ENCODE data around the gene MYL3.

MYL3 gene

DNA sequence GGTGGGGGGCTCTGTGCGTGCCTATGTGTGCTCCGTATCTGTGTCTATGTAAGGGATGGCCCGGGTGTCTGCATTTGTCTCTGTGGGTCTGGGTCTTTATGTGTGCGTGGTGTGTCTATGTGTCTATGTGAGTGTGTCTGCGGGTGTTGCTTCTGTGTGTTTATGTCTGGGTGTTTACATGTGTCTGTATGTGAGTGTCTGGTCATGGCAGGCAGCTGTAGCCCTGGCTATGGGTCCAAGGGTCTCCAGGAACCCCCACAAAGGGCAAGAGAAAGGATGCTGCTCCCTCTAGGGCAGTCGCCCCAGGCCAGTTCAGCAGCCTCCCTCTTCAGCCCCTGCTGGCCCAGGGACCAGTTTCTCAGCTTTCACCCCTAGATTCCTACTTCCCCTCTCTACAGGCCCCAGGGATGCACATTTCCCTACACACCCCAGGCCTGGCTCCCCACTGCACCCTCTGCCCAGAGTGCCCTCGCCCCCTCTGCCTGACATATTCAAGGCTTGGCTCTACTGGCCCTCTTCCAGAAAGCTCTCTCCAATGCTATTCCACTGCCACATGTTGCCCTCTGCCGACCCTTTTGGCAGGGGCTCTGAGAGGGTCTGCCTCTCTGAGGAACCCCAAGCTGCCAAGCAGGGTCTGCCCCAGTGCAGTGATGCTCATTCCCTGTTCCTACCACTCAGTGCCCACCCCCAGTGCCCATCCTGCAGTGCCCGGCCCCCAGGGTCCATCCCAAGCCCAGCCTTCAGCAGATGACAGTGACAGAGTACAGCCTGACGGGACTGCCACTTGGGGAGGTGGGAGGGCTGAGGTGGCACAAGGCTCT lies 1.0 kb upstream of the MYL3 start:
- Histone ChIP-seq H3K27ac (ENCODE audit: low read depth, low read length, severe bottlenecking) (no peak overlapping the region), H3K36me3 (ENCODE audit: control insufficient read depth, insufficient read depth, low read length) (no peaks in the 10 kb centered on the region), H3K4me1 (ENCODE audit: control insufficient read depth, insufficient read depth, low read length, poor library complexity, severe bottlenecking) (peaks cover 24% of the 10 kb centered on the region), H3K4me3 (ENCODE audit: extremely low read depth, insufficient read depth, low read length, poor library complexity, severe bottlenecking) (no peak overlapping the region), H3K9me3 (ENCODE audit: control insufficient read depth, low read length) (no peaks in the 10 kb centered on the region)
- 76 to 81% methylated on average over 6 to 7 of the region's 10 CpGs for WGBS, 2 experiments (ENCODE audit: insufficient coverage in 2 of 2)

DNA sequence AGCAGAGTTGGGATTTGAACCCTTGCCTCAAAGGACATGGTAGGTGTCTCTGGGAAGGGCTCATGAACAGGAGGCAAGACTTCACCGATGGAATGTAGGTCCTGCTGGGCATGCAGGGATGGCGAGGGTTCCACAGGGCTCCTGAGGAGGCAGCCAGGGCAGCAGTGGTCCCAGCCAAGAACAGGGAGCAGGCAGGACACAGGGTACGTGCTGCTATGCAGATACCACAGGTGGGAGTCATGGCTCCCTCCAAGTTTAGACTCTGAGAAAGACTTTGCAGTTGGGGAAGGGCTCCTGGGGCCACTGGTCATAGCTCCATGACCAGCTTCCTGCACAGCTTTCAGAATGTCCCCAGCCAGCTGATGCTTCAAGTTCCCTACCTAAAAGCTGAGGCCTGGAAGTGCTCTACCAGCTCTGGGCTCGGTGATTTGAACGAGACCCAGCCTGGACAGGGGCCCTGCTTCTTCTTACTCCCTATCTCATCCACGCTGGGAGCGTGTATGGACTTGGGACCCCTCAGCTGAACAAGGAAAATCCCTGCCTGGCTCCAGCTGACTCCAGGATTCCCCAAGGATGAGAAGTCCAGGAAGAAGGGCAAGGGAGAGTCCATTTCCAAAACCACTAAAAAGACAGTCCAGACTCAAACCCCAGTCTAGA lies 747 bp downstream of the MYL3 start:
- no peak overlapping the region for H3K27ac ChIP-seq (ENCODE audit: low read depth, low read length, severe bottlenecking)

DNA sequence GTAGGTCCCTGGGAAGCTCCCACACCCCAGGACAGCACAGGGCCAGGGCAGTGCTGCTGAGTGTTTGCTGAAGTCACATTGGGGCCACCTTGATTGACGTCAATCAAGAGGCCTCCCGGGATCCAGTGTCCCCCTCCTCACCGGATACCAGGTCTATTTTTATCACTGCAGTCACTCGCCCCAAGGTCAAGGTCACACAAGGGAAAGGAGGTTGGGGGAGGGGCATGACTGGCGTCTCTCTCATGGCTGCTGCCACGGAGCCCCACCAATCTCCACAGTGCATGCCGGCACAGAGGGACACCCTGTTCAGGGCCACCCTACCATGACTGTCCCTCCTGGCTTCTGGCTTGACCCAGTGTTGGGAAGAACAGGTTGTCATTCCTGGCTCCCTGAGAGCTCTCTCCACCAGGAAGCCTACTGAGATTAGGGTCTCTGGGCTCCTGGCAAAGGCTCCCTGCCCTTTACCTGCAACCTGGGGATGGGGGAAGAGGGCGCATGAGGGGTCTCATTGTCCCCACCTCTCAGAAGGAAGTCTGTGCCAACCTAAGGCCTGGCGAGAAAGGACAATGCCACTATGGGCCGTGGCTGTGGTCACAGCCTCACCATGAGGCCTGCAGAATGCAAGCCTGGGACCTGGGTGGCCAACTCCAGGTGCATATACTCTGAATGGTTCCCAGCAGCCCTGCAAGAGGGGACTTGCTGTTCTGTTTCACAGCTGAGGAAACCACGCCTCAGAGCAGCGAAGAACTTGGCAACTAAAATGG lies 1.5 kb downstream of the MYL3 start:
- Histone ChIP-seq H3K27ac (ENCODE audit: low read depth, low read length, severe bottlenecking) (no peak overlapping the region), H3K36me3 (ENCODE audit: control insufficient read depth, insufficient read depth, low read length) (no peaks in the 10 kb centered on the region), H3K4me1 (ENCODE audit: control insufficient read depth, insufficient read depth, low read length, poor library complexity, severe bottlenecking) (peaks cover 20% of the 10 kb centered on the region), H3K9me3 (ENCODE audit: control insufficient read depth, low read length) (no peaks in the 10 kb centered on the region), H3K4me3 (ENCODE audit: extremely low read depth, insufficient read depth, low read length, poor library complexity, severe bottlenecking) (no peak overlapping the region)
- 82 to 89% methylated on average over 9 of the region's 12 CpGs for WGBS, 2 experiments (ENCODE audit: insufficient coverage in 2 of 2)

More for the DNA sequence above, 747 bp downstream of the MYL3 start:
- 92 to 93% methylated on average over 6 to 7 of the region's 7 CpGs for WGBS, 2 experiments (ENCODE audit: insufficient coverage in 2 of 2)
- peaks cover 20% of the 10 kb centered on the region for H3K4me1 ChIP-seq (ENCODE audit: control insufficient read depth, insufficient read depth, low read length, poor library complexity, severe bottlenecking)
- no peaks in the 10 kb centered on the region for H3K36me3 ChIP-seq (ENCODE audit: control insufficient read depth, insufficient read depth, low read length)
- H3K4me3 ChIP-seq (ENCODE audit: extremely low read depth, insufficient read depth, low read length, poor library complexity, severe bottlenecking): no peak overlapping the region
- no peaks in the 10 kb centered on the region for H3K9me3 ChIP-seq (ENCODE audit: control insufficient read depth, low read length)

DNA sequence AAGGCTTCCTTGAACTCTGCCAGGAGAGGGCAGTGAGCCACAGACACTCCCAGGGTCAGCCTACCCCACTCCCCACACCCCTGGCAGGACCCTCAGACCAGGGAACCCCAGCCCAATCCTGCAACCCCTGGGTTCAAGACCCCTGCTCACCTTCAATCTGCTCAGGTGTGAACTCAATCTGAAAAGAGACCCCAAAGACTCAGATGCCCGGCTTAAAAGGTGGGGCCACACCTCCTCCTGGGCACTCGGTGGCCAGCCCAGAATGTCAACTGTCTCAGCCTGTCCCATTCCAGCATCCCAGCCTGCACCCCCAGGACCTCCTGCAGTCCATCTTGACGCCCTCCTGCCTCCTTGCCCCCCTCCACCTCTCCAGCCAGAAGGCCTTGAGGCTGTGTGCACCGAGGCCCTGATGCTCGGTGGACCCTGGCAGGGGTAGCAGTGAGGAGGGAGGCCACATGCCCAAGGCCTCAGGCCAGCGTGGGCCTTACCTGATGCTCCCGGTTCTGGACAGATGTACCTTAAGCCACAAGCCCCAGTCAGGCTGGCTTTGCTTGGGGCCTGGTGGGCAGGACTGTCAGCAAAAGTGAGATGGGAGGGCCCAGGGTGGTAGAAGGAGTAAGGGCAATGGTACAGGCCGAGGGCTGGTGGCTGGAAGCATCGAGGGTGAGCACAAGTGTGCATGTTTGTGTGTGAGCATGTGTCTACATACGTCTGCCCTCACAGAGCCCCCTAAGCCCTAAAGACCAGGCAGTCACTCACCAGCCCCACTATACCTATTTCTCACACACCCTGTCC lies 2.2 kb downstream of the MYL3 start:
- H3K4me3 ChIP-seq (ENCODE audit: extremely low read depth, insufficient read depth, low read length, poor library complexity, severe bottlenecking): no peak overlapping the region
- no peaks in the 10 kb centered on the region for H3K36me3 ChIP-seq (ENCODE audit: control insufficient read depth, insufficient read depth, low read length)

DNA sequence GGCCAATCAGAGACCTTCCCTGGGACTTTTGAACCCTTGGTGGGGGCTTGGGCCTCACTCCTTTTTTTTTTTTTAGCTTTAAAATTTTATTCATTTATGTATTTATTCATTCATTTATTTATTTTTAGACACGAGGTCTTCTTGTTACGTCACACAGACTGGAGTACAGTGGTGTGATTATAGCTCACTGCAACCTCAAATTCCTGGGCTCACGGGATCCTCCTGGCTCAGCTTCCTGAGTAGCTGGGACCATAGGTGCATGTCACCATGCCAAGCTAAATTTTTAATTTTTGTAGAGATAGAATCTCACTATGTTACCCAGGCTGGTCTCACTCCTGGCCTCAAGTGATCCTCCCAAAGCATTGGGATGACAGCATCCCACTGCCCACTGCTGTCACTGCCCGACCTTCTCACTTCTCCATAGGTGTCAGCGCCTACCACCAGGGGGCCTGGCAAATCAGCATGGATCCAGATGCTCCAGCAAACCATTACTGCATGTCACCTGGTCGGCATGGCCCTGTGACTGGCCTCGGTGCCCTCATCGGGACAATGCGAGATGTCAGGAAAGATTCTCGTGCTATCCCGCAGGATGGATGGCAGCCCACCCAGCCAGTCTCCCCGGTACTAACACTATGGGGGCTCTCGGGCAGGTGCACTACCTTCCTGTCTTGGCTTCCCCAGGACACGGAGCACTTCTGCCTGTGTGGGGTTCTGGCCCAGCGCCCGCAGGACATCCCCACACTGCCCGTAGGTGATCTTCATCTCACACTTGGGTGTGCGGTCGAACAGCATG lies 3.0 kb downstream of the MYL3 start:
- 85 to 94% methylated on average over 18 of the region's 19 CpGs for WGBS, 2 experiments (ENCODE audit: insufficient coverage in 2 of 2)
- no peak overlapping the region for H3K27ac ChIP-seq (ENCODE audit: low read depth, low read length, severe bottlenecking)
- H3K9me3 ChIP-seq (ENCODE audit: control insufficient read depth, low read length): no peaks in the 10 kb centered on the region
- H3K4me3 ChIP-seq (ENCODE audit: extremely low read depth, insufficient read depth, low read length, poor library complexity, severe bottlenecking): no peak overlapping the region
- H3K4me1 ChIP-seq (ENCODE audit: control insufficient read depth, insufficient read depth, low read length, poor library complexity, severe bottlenecking): peaks cover 18% of the 10 kb centered on the region
- no peaks in the 10 kb centered on the region for H3K36me3 ChIP-seq (ENCODE audit: control insufficient read depth, insufficient read depth, low read length)

More for the DNA sequence above, 2.2 kb downstream of the MYL3 start:
- Histone ChIP-seq H3K4me1 (ENCODE audit: control insufficient read depth, insufficient read depth, low read length, poor library complexity, severe bottlenecking) (peaks cover 20% of the 10 kb centered on the region), H3K9me3 (ENCODE audit: control insufficient read depth, low read length) (no peaks in the 10 kb centered on the region), H3K27ac (ENCODE audit: low read depth, low read length, severe bottlenecking) (no peak overlapping the region)
- 84 to 88% methylated on average over 4 to 5 of the region's 10 CpGs for WGBS, 2 experiments (ENCODE audit: insufficient coverage in 2 of 2)

DNA sequence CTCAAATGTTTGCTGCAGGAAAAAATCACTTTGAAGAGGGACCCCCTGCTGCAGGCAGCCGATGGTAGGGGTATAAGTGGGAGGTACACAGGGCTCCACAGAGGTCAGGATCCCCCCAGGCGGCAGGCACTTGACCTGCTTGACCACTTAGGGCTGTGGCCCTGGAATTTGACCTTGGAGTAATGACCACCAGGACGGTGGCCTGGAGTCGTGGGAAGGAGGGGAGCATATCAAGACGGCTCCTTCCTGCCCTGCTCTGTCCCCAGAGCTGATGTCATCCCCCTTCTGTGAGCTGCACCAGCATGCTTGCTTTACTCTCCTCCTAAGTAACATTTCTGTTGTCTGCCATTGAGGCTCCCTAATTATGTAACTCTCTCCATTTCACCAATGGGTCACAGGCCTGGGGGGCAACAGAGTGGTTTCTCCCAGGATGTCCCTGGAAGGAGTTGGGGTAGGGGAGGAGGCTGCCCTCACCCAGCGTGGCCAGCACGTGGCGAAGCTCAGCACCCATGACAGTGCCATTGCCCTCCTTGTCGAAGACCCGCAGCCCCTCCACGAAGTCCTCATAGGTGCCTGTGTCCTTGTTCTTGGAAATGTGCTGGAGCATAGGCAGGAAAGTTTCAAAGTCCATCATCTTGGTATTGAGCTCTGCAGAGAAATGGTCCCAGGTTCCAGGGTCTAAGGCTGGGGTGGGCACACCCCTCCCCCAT lies 4.1 kb downstream of the MYL3 start:
- H3K4me1 ChIP-seq (ENCODE audit: control insufficient read depth, insufficient read depth, low read length, poor library complexity, severe bottlenecking): peaks cover 14% of the 10 kb centered on the region
- 79 to 80% methylated on average over 4 to 10 of the region's 11 CpGs for WGBS, 2 experiments (ENCODE audit: insufficient coverage in 2 of 2)
- no peaks in the 10 kb centered on the region for H3K9me3 ChIP-seq (ENCODE audit: control insufficient read depth, low read length)
- no peak overlapping the region for H3K4me3 ChIP-seq (ENCODE audit: extremely low read depth, insufficient read depth, low read length, poor library complexity, severe bottlenecking)
- H3K36me3 ChIP-seq (ENCODE audit: control insufficient read depth, insufficient read depth, low read length): no peaks in the 10 kb centered on the region
- H3K27ac ChIP-seq (ENCODE audit: low read depth, low read length, severe bottlenecking): no peak overlapping the region

DNA sequence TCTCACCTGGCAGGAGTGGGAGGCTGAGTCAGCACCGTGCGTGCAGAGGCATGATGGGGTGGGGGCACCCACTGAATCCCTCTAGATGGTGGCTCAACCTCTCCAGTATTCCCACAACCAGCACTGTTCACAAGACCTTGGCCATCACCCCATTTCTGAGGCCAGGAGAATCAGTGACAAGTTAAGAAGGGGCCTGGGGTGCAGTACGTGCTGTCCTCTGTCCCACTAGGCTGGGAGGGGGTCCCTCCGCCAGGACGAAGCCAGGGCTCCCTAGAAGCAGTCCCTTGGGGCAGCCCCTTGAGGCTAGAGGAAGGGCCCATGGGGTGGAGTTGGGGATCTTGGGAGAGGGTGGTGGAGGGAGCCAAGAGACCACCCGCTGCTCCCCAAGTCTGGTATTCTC lies 4.8 kb downstream of the MYL3 start:
- H3K36me3 ChIP-seq (ENCODE audit: control insufficient read depth, insufficient read depth, low read length): no peaks in the 10 kb centered on the region
- H3K4me3 ChIP-seq (ENCODE audit: extremely low read depth, insufficient read depth, low read length, poor library complexity, severe bottlenecking): no peak overlapping the region
- 92 to 96% methylated on average over 3 to 5 of the region's 6 CpGs for WGBS, 2 experiments (ENCODE audit: insufficient coverage in 2 of 2)
- peaks cover 14% of the 10 kb centered on the region for H3K4me1 ChIP-seq (ENCODE audit: control insufficient read depth, insufficient read depth, low read length, poor library complexity, severe bottlenecking)
- H3K9me3 ChIP-seq (ENCODE audit: control insufficient read depth, low read length): no peaks in the 10 kb centered on the region
- H3K27ac ChIP-seq (ENCODE audit: low read depth, low read length, severe bottlenecking): no peak overlapping the region

DNA sequence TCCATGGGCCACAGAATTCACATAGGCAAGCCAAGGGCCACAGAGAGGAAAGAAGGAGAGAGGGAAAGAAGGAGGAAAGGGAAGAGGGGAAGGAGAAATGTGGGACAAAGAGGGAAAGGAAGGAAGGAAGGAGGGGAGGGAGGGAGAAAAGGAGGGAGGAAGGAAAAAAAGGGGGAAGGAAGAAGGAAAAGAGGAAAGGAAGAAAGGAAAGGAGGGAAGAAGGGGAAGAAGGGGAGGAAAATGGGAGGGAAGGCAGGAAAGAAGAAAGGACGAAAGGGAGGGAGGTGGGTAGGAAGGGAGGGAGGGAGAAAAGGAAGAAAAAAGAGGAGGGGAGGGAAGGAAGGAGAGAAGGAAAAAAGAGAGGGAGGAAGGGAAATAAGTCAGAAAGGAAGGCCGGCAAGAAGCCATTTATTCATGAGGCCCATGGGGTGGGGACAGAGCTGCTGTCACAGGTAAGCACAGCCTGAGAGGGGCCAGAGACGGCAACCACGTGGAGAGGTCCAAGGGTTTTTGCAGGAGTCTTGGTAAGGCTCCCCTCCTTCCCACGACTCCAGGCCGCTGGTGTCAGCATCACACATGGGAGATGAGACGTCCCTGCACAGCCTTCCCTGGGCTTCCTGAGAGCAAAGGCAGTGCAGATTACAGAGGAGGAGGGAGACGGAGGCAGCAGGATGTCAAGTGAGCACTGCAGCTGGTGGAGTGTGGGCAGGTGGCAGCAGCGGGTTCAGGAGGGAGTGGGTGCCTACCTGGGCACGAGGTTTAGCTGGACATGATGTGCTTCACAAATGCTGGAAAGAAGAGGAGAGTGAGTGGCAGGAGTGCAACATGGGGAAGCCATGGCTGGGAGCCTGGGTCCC lies 5.5 kb downstream of the MYL3 start:
- Histone ChIP-seq H3K36me3 (ENCODE audit: control insufficient read depth, insufficient read depth, low read length) (no peaks in the 10 kb centered on the region), H3K27ac (ENCODE audit: low read depth, low read length, severe bottlenecking) (no peak overlapping the region), H3K4me1 (ENCODE audit: control insufficient read depth, insufficient read depth, low read length, poor library complexity, severe bottlenecking) (peaks cover 11% of the 10 kb centered on the region), H3K4me3 (ENCODE audit: extremely low read depth, insufficient read depth, low read length, poor library complexity, severe bottlenecking) (no peak overlapping the region), H3K9me3 (ENCODE audit: control insufficient read depth, low read length) (no peaks in the 10 kb centered on the region)
- 80 to 85% methylated on average over 4 to 10 of the region's 10 CpGs for WGBS, 2 experiments (ENCODE audit: insufficient coverage in 2 of 2)
